Right atrium auricular region (tissue), 2 donors: ENCODE data around the gene HELT. TPM values are rescaled to one million over a fixed set of nuclear protein-coding genes. Genes with fewer than 3 reads are reported as not detected.
"Not testable (repeated sequence)": the region's sequence is repeated elsewhere in the genome, so short reads cannot be mapped to it uniquely, and the experiment has no call there.

Experiments used
- DNase-seq: peaks from one replicate; pipeline ENCODE4 v3.0.0-alpha.2; 2019; ENCODE audit warnings: low spot score
- H3K27ac ChIP-seq, 2 donors: fragments of 200-600 bp; sonication (generic); 1 replicate in 1 of 2; 2 replicates in 1 of 2; pipeline ENCODE4 v1.5.1; 2016 to 2019
- H3K27me3 ChIP-seq, 2 donors: fragments of 200-600 bp; sonication (generic); one replicate each; pipeline versions ENCODE4 v1.5.1 to v1.6.0; 2017 to 2019
- H3K36me3 ChIP-seq: fragments of 200-600 bp; sonication (generic); one replicate; pipeline ENCODE4 v1.5.1; 2016
- H3K4me1 ChIP-seq, 2 donors: fragments of 200-600 bp; sonication (generic); one replicate each; pipeline versions ENCODE4 v1.5.1 to v1.6.0; 2017 to 2019
- H3K4me3 ChIP-seq, 2 donors: fragments of 200-600 bp; sonication (generic); 1 replicate in 1 of 2; 2 replicates in 1 of 2; pipeline ENCODE4 v1.5.1; 2017 to 2019; ENCODE audit warnings: mild to moderate bottlenecking in 1 of 2, moderate library complexity in 1 of 2
- H3K9me3 ChIP-seq, 2 donors: fragments of 200-600 bp; sonication (generic); one replicate each; pipeline ENCODE4 v1.5.1; 2019
- total RNA-seq, 2 donors: library from RNA; depleted of rRNA; stranded (reverse); fragments of >200 nt; gene quantifications; one replicate each; pipeline ENCODE4 v1.1.0, GENCODE V29; 2016
- TF ChIP-seq, protein P1 (sequence below), 2 donors: fragments of 200-600 bp; sonication (generic); IDR thresholded peaks; one replicate each; pipeline ENCODE4 v1.5.1; 2019; ENCODE audit warnings: antibody characterized with exemption in 2 of 2

Gene HELT, protein sequence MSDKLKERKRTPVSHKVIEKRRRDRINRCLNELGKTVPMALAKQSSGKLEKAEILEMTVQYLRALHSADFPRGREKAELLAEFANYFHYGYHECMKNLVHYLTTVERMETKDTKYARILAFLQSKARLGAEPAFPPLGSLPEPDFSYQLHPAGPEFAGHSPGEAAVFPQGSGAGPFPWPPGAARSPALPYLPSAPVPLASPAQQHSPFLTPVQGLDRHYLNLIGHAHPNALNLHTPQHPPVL
- total RNA-seq: not detected

DNA sequence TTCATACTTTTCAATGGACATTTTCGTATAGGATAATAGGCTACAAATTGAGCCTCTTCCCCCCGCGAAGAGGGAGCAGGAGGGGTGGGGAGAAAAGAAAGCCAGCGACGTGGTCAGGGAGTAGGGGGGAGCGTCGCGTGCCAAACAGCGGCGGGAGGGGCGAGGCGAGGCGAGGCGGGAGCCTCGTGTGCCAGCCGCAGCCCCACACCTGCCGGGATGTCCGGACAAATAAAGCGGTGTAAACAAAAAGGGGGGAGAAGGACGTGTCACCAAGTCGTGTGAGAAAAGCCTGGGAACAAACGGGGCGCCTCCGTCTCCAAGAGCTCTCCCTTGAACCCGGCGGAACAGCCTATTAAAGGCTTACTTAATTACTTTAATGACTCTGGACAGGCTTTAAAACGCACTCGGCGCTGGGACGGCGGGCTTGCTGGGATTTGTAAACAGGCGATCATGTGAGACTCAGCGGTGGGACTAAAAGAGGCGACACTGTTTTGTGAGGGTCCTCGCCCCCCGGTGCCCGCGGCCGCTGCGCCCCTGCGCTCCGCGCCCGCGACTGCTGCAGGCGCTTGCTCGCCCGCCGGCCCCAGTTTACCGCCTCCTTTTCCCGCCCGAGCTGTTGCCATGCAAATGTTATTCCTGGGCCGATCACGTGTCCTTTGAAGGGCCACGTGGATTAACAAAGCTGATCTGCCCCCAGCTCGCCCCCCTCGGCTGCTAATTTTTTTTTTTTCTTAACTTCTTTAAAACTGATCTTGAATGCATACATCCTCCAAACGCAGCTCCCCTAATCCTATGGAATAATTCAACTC is at the start of gene HELT:
Gene HELT, plus strand, starts transcription at position 527 of the 809 bp plus-strand sequence. CDS start 439 bp downstream, outside the sequence.
- H3K27me3 ChIP-seq: peaks cover 17 to 22% of the 10 kb centered on the region in 2 donors
- DNase-seq: no peak
- H3K27ac ChIP-seq: no peak within 1 kb of the TSS
- H3K9me3 ChIP-seq: no peaks in the 10 kb centered on the region
- no peak within 1 kb of the TSS for H3K4me3 ChIP-seq
- H3K36me3 ChIP-seq: no peaks in the 10 kb centered on the region
- H3K4me1 ChIP-seq: peaks cover 0 to 32% of the 10 kb centered on the region in 2 donors
- TF ChIP-seq, protein P1, sequence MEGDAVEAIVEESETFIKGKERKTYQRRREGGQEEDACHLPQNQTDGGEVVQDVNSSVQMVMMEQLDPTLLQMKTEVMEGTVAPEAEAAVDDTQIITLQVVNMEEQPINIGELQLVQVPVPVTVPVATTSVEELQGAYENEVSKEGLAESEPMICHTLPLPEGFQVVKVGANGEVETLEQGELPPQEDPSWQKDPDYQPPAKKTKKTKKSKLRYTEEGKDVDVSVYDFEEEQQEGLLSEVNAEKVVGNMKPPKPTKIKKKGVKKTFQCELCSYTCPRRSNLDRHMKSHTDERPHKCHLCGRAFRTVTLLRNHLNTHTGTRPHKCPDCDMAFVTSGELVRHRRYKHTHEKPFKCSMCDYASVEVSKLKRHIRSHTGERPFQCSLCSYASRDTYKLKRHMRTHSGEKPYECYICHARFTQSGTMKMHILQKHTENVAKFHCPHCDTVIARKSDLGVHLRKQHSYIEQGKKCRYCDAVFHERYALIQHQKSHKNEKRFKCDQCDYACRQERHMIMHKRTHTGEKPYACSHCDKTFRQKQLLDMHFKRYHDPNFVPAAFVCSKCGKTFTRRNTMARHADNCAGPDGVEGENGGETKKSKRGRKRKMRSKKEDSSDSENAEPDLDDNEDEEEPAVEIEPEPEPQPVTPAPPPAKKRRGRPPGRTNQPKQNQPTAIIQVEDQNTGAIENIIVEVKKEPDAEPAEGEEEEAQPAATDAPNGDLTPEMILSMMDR (IDR thresholded peaks at IDR 0.05): no peak

DNA sequence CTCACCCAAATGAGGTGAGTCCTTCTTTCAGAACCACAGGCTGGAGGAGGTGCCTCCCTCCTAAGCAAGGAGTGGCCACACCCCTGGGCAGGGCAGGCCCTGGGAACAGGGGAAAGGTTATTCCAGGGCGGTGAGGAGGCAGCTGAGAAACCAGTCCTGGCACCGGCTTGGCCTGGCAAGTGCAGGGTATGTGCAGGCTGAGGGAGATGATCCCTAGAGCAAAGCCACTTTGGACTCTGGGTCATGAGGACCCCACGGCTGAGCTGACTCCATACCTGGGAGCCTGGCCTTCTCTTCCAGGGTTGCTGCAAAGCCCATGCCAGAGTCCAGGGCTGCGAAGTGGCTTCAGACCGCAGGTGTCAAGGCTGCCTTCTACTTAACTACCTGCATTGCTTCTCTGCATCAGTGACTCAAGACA is 49.5 kb upstream of the HELT start:
- H3K36me3 ChIP-seq: no peaks in the 10 kb centered on the region
- no peak overlapping the region for H3K27ac ChIP-seq
- TF ChIP-seq, protein P1 (IDR thresholded peaks at IDR 0.05): no peak
- no peaks in the 10 kb centered on the region for H3K9me3 ChIP-seq
- no peak overlapping the region for H3K4me3 ChIP-seq
- H3K27me3 ChIP-seq: no peaks in the 10 kb centered on the region
- no peaks in the 10 kb centered on the region for H3K4me1 ChIP-seq
- DNase-seq: peak; percentile 49

DNA sequence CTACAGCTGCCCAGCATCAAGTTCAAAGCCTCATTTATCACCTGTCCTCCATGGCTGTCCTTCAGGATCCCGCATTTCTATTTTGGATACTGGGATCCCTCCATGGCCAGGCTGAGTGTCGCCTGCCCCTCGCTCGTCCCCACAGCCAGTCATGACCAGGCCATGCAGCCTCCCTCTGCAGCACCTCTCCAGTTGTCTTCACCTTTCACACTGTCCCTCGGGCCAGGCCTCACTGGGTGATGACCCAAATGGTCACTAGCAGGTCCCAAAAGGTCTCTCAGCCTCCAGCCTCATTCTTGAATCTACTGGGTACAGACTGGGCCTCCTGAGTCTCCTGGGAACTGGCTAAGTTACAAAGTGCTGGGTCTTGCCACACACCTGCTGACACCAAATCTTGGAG is 48.7 kb upstream of the HELT start:
- H3K27me3 ChIP-seq: no peaks in the 10 kb centered on the region
- no peaks in the 10 kb centered on the region for H3K36me3 ChIP-seq
- TF ChIP-seq, protein P1 (IDR thresholded peaks at IDR 0.05): no peak
- no peaks in the 10 kb centered on the region for H3K9me3 ChIP-seq
- H3K4me1 ChIP-seq: no peaks in the 10 kb centered on the region
- H3K4me3 ChIP-seq: no peak overlapping the region
- H3K27ac ChIP-seq: no peak overlapping the region
- peak; percentile 21 for DNase-seq

DNA sequence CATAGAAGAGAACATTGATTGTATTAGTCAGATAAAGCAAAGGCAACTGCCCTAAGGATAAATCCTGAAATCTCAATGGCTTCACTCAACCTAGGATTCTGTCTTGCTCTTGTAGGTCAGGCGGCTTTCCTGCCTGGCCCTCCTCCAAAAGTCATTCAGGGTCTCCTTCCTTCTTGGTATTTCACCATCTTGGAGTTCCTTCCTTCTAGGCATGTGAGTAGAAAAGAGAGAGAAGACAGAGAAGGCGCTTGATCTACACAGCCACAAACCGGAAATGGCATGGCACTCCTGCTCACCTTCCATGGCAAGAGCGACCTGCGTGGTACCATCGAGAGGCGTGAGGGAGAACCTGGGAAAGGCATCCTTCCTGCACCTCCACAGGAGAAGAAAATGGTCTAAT is 45.3 kb upstream of the HELT start:
- Histone ChIP-seq H3K4me3 (no peak overlapping the region), H3K9me3 (no peaks in the 10 kb centered on the region), H3K27ac (no peak overlapping the region), H3K27me3 (no peaks in the 10 kb centered on the region), H3K4me1 (no peaks in the 10 kb centered on the region), H3K36me3 (no peaks in the 10 kb centered on the region)
- TF ChIP-seq, protein P1 (IDR thresholded peaks at IDR 0.05): no peak
- DNase-seq: no peak

DNA sequence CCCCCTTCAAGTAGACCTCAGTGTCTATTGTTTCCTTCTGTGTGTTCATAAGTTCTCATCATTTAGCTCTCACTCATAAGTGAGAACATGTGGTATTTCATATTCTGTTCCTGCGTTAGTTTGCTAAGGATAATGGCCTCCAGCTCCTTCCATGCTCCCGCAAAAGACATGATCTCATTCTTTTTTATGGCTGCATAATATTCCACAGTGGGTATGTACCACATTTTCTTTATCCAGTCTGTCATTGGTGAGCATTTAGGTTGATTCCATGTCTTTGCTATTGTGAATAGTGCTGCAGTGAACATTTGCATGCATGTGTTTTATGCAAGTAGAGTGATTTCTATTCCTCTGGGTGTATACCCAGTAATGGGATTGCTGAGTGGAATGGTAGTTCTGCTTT is 41.9 kb upstream of the HELT start:
- not testable (repeated sequence) for H3K27me3 ChIP-seq, H3K4me3 ChIP-seq, H3K27ac ChIP-seq, DNase-seq, H3K9me3 ChIP-seq, H3K36me3 ChIP-seq
- peaks cover 0 to 13% of the 10 kb centered on the region in 2 donors for H3K4me1 ChIP-seq

DNA sequence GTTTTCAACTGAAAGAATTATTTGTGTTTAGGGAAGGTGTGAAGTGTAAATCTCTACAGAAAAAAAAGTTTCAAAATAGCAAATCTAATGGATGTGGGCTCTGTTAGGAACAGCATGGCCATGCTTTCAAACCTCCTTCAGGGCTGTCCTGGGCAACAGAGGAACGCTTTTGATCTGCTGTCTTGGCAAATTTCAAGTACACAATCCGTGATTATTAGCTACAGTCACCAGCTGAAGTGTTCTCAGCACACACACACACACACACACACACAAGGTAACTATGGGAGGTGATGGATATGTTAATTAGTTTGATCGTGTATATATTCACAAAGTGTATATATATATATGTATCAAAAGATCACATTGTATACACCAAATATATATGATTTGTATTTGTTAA is 40.5 kb upstream of the HELT start:
- TF ChIP-seq, protein P1 (IDR thresholded peaks at IDR 0.05): no peak
- no peak overlapping the region for H3K27ac ChIP-seq
- H3K9me3 ChIP-seq: no peaks in the 10 kb centered on the region

More for the DNA sequence above, 40.5 kb upstream of the HELT start:
- no peak for DNase-seq
- Histone ChIP-seq H3K4me3 (no peak overlapping the region), H3K27me3 (no peaks in the 10 kb centered on the region), H3K4me1 (peaks cover 0 to 13% of the 10 kb centered on the region in 2 donors), H3K36me3 (no peaks in the 10 kb centered on the region)
